GM04503 (cell line): Measurements from ENCODE around the gene CYB5R4.
"Not testable (repeated sequence)": the region's sequence is repeated elsewhere in the genome, so short reads cannot be mapped to it uniquely, and the experiment has no call there.

Experiments used
- DNase-seq: peaks from one replicate; pipeline ENCODE4 v3.0.0-alpha.2; 2012; ENCODE audit warnings: low read depth

The CYB5R4 gene

GRCh38 chr6:83867043-83867442, 7.6 kb downstream of the CYB5R4 start:
- no peak for DNase-seq

GRCh38 chr6:83867527-83868161, 8.2 kb downstream of the CYB5R4 start:
- DNase-seq = peak; percentile 92

GRCh38 chr6:83868639-83869038, 9.2 kb downstream of the CYB5R4 start:
- DNase-seq = peak; percentile 39

GRCh38 chr6:83870649-83871048, 11.2 kb downstream of the CYB5R4 start:
- DNase-seq = no peak

- DNase-seq = no peak
Observed at GRCh38 chr6:83872386-83873118, 13.1 kb downstream of the CYB5R4 start.

GRCh38 chr6:83873869-83874268, 14.4 kb downstream of the CYB5R4 start:
- DNase-seq = no peak

- DNase-seq = no peak
Observed at GRCh38 chr6:83875843-83876242, 16.4 kb downstream of the CYB5R4 start.

- no peak for DNase-seq
Observed at GRCh38 chr6:83878902-83879644, 19.6 kb downstream of the CYB5R4 start.

- peak; percentile 11 for DNase-seq
Observed at GRCh38 chr6:83879746-83880145, 20.3 kb downstream of the CYB5R4 start.

- no peak for DNase-seq
Observed at GRCh38 chr6:83883240-83883639, 23.8 kb downstream of the CYB5R4 start.

- no peak for DNase-seq
Observed at GRCh38 chr6:83884523-83884922, 25.0 kb downstream of the CYB5R4 start.

- DNase-seq = no peak
Observed at GRCh38 chr6:83885984-83886383, 26.5 kb downstream of the CYB5R4 start.

- no peak for DNase-seq
Observed at GRCh38 chr6:83889621-83890020, 30.1 kb downstream of the CYB5R4 start.

- DNase-seq = no peak
Observed at GRCh38 chr6:83890520-83890919, 31.0 kb downstream of the CYB5R4 start.

GRCh38 chr6:83891586-83891985, 32.1 kb downstream of the CYB5R4 start:
- DNase-seq = no peak

GRCh38 chr6:83893024-83893423, 33.5 kb downstream of the CYB5R4 start:
- DNase-seq = no peak

GRCh38 chr6:83897094-83897493, 37.6 kb downstream of the CYB5R4 start:
- DNase-seq = not testable (repeated sequence)

GRCh38 chr6:83901624-83902023, 42.1 kb downstream of the CYB5R4 start:
- DNase-seq = no peak

- DNase-seq = no peak
Observed at GRCh38 chr6:83904395-83904794, 44.9 kb downstream of the CYB5R4 start.

GRCh38 chr6:83905648-83906047, 46.2 kb downstream of the CYB5R4 start:
- no peak for DNase-seq

GRCh38 chr6:83907623-83908390, 48.3 kb downstream of the CYB5R4 start:
- not testable (repeated sequence) for DNase-seq

GRCh38 chr6:83908813-83909212, 49.3 kb downstream of the CYB5R4 start:
- no peak for DNase-seq
